Prostate gland (tissue), 2 donors: ENCODE results near the gene ABCA1.

Experiments used
- CTCF ChIP-seq, 4 experiments: fragments of 200-600 bp in 2 of 4; fragments of 450-650 bp in 2 of 4; sonication (generic) in 2 of 4; IDR thresholded peaks; 1 replicate in 3 of 4; 2 replicates in 1 of 4; pipeline ENCODE4 v1.5.1; 2016 to 2019; ENCODE audit warnings: antibody characterized with exemption in 4 of 4, mild to moderate bottlenecking in 2 of 4, moderate library complexity in 2 of 4
- POLR2A ChIP-seq: fragments of 450-650 bp; IDR thresholded peaks from one replicate; pipeline ENCODE4 v1.6.1; 2016; ENCODE audit warnings: antibody characterized with exemption, mild to moderate bottlenecking

- TF ChIP-seq CTCF (IDR thresholded peaks at IDR 0.05) (no peak), POLR2A (no peak)
Observed at GRCh38 chr9:104758974-104759373, 169.0 kb downstream of the ABCA1 start.
